SK-N-SH treated with all-trans-retinoic acid at 6 μM for 48 hours (cell line): ENCODE results near the gene CARD9.

Experiments
- RARB ChIP-seq: fragments of 250-450 bp; sonication (Bioruptor Pico); IDR thresholded peaks from 2 replicates; pipeline ENCODE4 v1.8.0; 2021; ENCODE audit warnings: mild to moderate bottlenecking, moderate library complexity
- ZNF565 ChIP-seq: fragments of 450-650 bp; formaldehyde crosslinking; conservative IDR thresholded peaks from 2 replicates; pipeline ENCODE4 v1.5.0; 2020; ENCODE audit warnings: low read depth, mild to moderate bottlenecking, moderate library complexity
- TF ChIP-seq, protein P1 (sequence below): fragments of 250-450 bp; sonication (Bioruptor Pico); IDR thresholded peaks from 2 replicates; pipeline ENCODE4 v1.5.1; 2020; ENCODE audit warnings: low read depth, mild to moderate bottlenecking, moderate library complexity

DNA sequence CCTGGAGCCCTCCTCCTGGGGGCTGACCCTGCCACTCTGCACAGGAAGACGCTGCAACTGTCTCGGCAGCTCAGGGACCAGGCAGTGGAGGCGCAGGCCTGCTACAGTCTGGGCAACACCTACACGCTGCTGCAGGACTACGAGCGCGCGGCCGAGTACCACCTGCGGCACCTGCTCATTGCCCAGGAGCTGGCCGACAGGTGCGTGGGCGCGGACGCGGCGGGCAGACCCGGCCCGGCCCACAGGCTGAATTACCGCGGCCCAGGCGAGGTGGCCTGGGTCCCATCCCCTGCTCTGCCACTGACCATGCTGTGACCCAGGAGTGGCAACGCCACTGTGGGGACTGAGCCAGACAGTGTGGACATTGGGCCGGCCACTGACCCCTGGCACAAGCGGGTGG, 35.0 kb downstream of the CARD9 start:
- TF ChIP-seq, protein P1, sequence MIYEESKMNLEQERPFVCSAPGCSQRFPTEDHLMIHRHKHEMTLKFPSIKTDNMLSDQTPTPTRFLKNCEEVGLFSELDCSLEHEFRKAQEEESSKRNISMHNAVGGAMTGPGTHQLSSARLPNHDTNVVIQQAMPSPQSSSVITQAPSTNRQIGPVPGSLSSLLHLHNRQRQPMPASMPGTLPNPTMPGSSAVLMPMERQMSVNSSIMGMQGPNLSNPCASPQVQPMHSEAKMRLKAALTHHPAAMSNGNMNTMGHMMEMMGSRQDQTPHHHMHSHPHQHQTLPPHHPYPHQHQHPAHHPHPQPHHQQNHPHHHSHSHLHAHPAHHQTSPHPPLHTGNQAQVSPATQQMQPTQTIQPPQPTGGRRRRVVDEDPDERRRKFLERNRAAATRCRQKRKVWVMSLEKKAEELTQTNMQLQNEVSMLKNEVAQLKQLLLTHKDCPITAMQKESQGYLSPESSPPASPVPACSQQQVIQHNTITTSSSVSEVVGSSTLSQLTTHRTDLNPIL (CRISPR knock-in tag): no peak
- no peak for TF ChIP-seq RARB (CRISPR knock-in tag)
- no peak for TF ChIP-seq ZNF565 (CRISPR knock-in tag)
